Esophagus mucosa (tissue), 1 donor: Measurements from ENCODE around the gene SETD7. TPM values are rescaled to one million over a fixed set of nuclear protein-coding genes. Genes with fewer than 3 reads are reported as not detected.
"Not testable (repeated sequence)": the region's sequence is repeated elsewhere in the genome, so short reads cannot be mapped to it uniquely, and the experiment has no call there.

Experiments
- ATAC-seq: fragments of 200-7000 bp; cut with Tn5 transposase; one replicate; pipeline ENCODE4 v1.9.1; 2020
- total RNA-seq: library from RNA; stranded (reverse); gene quantifications from one replicate; pipeline ENCODE4 v1.2.4, GENCODE V29; 2023
- donor health status: DM: yes; HTN: yes; CAD: no.

Gene SETD7
- total RNA-seq, 1 donor from 2014 or later, result 19.9 TPM

DNA sequence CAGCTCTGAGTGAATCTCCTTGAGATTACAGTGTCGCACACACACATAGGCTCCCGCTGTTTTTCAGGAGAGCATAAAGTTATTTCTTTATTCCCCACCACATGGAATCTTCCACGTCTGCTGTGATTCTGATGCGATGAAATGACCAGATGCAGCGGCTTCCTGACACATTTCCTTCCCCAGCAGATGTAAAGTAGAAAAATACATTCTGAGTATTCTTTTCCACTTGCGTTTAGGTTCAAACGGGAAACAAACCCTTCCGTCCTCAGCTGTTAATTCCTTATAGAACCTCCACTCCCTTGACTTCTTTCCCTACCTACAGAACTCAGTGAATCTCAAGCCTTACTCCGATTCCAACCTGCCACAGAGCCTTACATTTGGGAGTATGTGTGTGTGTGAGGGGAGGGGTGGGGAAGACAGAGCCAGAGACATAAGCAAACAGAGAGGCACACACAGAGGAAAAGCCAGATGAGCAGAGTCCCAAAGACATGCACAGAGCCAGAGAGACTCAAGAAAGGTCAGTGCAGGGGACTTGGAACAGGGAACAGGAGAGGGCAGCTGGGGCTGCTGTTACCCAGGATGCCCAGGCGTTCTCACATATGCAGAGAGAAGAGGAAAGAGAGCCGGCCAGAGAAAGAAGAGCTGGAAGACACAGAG, 47.3 kb downstream of the SETD7 start:
- no peak for ATAC-seq

DNA sequence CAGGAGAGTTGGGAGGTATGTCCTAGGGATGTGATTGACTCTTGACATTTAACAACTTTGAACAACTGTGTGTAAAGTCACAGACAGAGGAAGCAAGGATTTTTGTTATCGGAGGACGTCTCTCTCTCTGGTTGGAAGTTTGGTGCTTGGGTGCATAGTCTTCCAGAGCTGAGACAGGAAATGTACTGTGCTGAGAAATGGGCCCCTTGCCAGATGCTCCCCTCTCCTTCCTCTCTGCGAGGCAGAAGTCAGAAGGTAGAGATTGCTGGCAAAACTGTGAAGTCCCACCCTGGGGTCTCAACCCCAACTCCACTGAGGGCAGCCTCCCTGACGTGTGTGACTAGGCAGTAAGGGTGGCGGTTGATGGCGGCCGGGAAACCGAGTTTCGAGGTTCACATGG, 49.2 kb downstream of the SETD7 start:
- no peak for ATAC-seq

DNA sequence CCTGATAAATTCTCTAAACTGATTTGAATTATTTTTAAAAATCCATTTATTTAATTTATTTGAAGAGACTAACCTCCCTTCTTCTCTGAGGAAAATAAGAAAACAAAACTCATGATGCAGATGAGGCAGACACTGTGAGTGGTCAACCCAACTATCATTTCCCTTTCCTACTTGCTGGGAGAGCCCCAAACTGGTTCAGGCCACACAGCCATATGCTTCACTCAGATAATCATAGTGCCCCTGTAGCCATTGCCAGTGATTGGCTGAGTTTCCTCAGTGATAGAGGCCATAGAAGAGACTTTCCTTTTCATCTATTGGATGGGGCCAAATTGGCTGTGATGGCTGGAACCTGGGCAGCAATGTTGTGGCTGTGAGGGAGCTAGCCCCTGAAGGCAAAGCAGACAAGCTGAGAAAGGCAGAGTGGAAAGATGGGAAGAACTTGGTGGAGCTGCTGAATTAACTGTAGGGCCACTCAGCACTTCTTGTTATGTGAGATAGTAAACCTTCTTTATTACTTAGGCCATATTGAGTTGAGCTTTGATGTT, 52.3 kb downstream of the SETD7 start:
- no peak for ATAC-seq

DNA sequence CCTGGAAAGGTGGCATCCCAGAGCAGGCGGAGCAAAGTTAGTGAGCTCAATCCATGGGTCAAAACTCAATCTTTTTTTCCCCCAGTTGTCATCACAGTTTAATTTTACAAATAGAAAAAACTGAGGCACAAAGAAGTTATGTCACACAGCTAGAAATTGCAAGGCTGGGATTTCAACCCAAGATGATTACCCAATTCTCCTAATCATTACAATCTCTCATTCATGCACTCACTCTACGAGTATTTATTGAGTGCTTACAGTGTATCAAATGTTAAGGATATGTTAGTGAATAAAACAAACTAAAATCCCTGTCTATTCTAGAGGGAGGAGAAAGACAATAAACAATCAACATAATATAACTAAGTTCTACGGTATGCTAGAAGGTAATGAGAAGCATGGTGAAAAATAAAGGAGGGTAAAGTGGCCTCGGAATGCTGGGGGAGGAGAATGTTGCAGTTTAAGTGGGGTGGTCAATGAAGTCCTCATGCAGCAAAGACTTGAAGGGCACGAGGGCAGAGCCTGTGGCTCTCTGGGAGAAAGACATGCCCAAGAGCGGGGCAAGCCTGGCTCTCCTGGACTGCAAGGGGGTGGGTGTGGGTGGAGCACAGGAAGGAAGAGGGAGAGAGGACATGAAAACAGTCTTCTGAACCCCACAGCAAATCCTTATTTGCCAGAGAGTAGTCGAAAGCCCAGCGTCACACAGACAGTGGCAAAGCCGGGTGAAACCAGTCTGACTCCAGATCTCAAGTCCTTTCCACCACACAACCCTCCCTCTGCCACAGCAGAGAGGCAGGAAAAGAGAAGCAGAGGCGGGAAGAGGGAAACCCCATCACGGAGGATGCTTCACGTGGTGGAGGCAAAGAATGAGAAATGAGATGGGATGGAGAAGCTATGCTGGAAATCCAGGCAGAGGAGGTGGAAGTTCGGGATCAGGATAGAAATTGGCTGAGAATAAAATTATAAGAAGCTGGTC, 53.8 kb downstream of the SETD7 start:
- ATAC-seq, result no peak

DNA sequence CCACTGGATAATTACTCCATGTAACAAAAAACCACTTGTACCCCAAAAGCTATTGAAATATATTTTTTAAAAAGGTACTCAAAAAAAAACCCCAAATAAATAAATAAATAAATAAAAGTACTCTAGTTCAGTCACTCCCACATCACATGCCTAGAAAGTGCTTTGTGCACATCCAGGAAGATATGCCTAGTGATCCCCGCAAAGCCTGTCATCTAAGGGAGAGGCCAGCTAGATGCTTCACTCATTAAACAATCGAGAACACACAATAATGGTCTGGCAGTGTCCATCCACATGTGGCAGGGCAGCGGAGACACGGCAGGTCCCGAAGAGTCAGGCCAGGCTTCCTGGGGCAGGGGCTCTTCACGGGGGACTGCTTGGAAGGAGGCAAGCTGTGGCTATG, 54.5 kb downstream of the SETD7 start:
- ATAC-seq, result no peak

DNA sequence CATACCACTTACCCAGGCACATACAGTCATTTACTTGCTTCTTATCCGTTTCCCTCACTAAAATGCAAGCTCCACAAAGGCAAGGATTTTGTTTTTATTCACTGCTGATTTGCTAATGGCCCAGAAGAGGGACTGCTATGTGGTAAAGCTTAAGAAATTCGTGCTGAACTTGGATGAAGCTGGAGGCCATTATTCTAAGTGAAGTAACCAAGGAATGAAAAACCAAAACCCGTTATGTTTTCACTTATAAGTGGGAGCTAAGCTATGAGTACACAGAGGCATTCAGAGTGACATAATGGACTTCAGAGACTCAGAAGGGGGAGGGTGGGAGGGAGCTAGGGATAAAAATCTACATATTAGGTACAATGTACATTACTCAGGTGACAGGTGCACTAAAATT, 54.9 kb downstream of the SETD7 start:
- no peak for ATAC-seq

DNA sequence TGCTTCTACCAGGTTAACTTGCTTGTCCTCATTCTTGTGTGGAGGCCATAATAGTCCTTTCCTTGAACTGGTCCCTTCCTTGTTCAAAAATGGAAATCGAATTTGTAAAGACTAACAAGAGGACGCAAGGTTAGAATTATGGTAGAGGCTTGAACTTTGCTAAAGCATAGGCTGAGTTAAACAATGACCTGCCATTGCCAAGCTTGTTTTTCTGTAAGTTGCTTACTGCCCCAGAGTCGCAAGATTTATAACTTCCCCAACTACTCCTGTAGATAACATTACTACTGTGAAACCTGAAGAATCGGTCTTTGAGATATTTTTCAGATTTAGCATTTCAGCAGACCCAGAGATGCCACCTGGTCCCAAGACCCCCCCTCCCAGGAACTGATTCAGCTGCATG, 56.8 kb downstream of the SETD7 start:
- ATAC-seq, result no peak

DNA sequence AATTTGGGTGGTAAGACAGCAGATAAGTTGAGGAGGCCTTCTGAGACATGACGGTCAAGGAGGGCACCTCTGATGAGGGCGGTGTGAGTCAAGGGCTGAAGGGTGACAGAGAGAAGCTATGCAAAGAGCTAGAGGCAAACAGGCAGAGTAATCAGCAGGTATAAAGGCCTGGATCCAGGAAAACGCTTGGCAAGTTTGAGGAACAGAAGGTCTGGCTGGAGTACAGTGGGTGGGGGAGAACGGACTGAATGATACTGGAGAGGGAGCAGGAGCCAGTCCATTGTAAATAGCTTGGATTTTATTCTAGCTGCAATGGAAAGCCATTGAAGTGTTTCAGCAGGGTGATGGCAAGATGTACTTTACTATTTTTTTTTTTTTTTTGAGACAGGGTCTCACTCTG, 62.8 kb downstream of the SETD7 start:
- ATAC-seq, result no peak

DNA sequence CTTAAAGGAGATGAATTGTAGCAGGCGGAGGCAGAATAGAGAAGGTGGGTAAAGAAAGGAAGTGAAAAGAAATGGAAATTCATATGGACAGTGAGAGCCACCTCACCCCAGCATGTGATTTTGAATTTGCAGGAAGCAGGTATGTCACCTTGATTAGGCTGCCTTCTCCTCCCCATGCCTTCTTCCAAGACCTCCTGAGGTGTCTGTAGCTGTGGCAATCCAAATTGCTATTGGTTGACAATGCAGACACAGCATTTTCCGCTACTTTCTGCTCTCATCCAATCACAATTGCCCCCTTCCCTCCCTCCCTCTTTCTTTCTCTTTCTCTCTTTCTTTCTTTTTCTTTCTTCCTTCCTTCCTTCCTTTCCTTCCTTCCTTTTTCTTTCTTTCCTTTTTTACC, 63.6 kb downstream of the SETD7 start:
- no peak for ATAC-seq

DNA sequence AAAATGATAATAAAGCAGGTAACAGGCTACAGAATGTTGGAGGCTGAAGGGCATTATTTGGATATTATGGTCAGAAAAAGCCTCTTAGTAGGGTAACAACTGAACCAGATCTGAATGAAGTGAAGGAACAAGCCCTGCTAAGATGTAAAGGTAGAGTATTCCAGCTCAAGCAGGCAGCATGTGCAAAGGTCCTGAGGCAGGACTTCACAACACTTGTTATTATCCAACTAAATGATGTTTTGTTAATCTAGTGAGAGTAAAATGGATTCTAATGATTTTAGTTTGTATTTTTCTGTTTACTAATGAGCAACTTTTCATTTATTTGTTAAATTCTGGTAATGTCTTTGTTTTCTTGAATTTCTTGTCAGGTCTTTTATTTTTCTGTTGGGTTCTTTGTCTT, 66.4 kb downstream of the SETD7 start:
- no peak for ATAC-seq

DNA sequence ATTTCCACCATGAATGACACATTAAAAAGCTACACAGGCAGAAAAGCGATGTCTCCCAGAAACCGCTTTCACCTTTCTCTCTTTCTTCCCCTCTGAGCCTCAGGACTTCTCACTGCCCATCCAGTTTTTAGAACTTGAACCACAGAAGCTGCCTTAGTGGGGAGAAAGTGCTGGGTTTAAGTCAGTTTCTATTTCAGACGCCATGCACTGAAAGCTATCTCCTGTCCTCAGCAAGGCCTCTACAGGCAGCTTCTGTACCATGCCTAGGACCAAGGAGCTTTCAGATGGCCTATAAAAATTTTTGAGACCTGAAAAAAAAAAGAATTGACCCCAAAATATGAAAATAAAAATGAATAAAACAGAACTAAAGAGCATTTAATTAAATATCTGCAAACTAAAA, 67.6 kb downstream of the SETD7 start:
- no peak for ATAC-seq

DNA sequence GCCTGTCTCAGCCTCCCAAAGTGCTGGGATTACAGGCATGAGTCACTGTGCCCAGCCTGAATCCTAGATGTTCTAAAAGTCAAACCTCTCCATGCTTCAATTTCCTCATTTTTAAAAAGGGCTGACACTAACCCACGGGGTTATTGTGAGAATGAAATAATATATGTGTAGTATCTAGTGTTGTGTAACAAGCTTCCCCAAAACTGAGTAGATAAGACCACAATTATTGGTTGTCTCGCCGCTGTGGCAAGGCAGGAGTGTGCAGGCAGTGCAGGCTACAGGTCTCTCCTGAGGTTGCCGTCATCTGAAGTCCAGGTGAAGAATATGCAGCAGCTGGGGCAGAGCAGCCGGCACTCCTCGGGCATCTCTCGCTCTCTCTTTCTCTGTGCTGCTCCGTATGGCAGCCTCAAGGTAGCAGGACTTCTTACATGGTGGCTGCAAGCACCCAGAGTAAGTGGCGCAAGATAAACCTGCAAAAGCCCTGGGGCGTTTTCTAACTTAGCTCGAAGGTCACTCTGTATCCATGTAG, 71.2 kb downstream of the SETD7 start:
- no peak for ATAC-seq

DNA sequence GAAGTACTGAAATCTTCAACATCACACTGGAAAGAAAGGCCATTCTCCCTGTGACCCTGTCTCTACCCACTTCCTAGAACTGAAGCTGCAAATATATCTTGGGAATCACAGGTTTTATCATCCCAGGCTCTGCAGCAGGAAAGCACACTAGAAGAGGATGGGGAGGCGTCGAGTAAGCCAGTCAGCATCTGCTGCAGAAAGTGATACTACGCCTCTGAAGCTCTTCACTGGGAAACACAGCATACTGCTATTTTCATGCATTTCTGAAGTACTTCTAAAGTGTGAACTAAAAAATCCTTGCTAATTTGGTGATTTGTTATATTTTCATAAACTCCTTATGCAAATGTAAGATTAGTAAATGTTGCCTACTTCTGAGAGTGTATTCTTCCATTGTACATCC, 73.0 kb downstream of the SETD7 start:
- ATAC-seq, result no peak

DNA sequence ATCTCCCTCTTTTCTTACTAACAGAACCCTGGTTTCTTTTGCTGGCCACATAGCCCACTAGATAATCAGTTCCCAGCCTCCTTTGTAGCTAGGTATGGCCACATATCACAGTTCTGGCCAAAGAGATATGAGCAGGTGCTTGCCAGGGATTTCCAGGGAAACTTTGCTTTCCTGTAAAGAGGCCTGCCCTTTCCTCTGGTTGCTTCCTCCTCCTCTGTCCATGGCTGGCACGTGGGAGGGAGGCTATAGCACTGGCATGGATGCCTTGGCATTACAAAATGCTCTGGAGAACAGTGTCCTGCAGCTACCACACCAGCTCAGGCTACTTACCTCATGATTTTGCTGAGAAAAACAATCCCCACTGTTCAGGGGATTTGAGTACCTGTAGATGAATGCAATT, 74.6 kb downstream of the SETD7 start:
- ATAC-seq, result no peak

DNA sequence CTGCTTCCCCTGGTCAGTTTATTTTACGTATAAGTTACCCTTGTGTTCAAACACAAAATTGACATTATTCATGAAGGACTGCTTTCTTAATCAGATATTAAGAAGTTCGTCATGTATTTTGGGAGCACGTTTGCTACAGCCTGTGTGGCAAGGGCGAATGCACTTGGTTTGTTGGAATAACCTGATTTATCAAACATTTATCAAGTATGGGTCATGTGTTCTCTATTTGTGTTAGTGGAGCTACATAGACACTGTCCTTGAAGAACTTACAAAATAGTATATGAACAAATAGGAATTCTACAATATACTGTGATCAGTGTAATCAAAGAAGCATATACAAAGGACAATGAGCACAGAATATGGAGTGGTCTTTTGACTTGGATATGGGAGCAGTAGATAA, 79.7 kb downstream of the SETD7 start:
- no peak for ATAC-seq

DNA sequence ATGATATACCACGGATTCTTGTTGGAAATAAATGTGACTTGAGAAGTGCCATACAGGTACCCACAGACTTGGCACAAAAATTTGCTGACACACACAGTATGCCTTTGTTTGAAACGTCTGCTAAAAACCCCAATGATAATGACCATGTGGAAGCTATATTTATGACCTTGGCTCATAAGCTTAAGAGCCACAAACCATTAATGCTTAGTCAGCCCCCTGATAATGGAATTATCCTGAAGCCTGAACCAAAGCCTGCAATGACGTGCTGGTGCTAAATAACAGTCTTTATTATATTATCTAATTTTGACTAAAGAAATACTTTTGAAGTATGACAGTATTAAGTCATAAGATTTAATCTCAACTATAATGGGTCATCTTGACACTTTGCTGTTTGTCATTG, 83.2 kb downstream of the SETD7 start:
- ATAC-seq, result no peak

DNA sequence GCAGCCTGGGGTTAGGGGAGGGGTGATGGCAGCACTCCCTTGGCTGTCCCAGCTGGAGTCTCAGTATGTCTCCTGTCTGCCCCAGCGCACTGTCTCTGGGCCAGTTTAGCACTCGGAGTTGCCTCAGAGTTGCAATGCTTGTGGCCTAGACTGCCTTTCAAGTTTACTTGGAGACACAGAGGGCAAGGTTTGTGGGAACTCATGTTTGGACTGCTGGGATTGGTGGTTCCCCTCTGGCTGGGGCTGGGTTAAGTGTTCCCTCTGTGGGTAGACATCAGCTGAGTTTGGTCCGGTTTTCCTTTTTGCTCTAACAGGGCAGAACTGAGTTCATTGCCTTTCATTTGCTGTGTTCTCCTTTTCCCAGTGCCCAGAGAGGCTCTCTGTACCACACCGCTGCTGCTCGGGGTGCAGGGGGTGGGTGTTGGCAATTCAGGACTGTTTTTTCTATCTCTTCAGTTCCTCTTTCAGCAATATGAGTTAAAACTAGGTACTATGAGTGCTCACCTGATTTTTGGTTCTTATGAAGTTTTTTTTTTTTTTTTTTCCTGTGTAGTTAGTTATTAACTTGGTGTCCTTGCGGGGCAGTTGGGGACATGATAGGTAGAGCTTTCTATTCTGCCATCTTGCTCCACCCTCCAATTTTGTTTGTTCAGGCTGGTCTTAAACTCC, 84.9 kb downstream of the SETD7 start:
- ATAC-seq, result no peak

DNA sequence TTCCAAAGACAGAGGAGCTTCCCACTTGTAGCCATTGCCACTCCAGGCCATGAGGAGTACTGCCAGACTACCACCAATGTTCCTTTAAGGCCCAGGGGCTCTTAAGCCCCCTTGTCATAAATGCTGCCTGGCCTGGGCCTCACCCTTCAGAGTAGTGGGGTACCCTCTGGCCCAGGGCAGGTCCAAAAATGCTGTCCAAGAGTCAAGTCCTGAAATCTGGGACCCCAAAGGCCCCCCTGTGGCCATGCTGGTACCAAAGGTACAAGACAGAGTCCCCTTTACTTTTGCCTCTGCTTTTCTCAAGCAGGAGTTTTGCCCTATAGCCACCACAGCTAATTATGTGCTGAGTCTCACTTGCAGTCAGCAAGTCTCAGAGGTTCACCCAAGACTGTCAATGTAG, 85.7 kb downstream of the SETD7 start:
- ATAC-seq, result no peak

DNA sequence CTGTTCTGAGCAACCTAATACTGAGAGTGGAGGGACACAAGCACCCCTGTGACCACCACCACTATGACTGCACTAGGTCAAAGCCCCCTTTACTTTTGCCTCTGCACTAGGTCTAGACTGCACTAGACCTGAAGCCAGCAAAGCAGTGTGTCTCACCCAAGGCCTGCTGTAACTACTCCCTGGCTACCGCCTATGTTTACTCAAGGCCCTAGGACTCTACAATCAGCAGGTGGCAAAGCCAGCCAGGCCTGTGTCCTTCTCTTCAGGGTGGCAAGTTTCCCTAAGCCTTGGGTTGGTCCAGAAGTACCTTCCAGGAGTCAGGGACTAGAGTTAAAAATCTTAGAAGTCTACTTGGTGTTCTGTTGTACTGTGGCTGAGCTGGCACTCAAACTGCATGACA, 86.2 kb downstream of the SETD7 start:
- peak; percentile 44 for ATAC-seq

DNA sequence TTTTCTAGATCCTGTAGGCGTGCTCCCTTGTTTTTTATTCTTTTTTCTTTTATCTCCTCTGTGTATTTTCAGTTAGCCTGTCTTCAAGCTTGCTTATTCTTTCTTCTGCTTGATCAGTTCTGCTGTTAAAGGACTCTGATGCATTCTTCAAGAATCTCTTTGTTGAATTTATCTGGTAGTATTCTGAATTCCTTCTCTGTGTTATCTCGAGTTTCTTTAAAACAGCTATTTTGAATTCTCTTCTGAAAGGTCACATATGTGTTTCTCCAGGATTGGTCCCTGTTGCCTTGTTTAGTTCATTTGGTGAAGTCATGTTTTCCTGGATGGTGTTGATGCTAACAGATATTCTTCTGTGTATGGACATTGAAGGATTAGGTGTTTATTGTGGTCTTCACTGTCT, 86.8 kb downstream of the SETD7 start:
- no peak for ATAC-seq

DNA sequence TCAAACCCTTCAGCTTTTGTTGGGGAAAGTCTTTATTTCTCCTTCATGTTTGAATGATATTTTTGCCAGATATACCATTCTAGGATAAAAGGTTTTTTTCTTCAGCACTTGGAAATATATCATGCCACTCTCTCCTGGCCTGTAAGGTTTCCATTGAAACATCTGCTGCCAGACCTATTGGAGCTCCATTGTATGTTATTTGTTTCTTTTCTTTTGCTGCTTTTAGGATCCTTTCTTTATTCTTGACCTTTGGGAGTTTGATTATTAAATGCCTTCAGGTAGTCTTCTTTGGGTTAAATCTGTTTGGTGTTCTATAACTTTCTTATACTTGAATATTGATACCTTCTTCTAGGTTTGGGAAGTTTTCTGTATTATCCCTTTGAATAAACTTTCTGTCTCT, 87.3 kb downstream of the SETD7 start:
- not testable (repeated sequence) for ATAC-seq

DNA sequence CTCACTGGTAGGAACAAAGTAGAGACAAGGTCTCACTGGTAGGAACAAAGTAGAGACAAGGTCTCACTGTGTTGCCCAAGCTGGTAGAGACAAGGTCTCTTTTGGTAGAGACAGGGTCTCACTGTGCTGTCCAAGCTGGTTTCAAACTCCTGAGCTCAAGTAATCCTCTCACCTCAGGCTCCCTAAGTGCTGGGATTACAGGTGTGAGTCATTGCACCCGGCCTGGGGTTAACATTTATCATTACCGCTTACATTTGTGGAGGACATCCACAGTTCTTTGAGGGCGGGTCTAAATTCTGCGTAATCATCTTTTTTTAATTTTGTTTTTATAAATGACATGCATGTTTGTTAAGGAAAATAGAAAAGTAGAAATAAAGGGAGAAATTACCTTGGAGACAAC, 90.1 kb downstream of the SETD7 start:
- no peak for ATAC-seq

DNA sequence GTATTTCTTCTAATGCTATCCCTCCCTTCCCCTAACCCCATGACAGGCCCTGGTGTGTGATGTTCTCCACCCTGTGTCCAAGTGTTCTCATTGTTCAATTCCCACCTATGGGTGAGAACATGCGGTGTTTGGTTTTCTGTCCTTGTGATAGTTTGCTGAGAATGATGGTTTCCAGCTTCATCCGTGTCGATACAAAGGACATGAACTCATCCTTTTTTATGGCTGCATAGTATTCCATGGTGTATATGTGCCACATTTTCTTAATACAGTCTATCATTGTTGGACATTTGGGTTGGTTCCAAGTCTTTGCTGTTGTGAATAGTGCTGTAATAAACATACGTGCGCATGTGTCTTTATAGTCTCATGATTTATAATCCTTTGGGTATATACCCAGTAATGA, 91.5 kb downstream of the SETD7 start:
- not testable (repeated sequence) for ATAC-seq
